Activated CD4-positive, alpha-beta memory T cell treated with anti-CD3 and anti-CD28 coated beads for 36 hours (primary cell): ENCODE data around the gene LRMDA. TPM values are rescaled to one million over a fixed set of nuclear protein-coding genes. Genes with fewer than 3 reads are reported as not detected.

Experiments used
- CTCF ChIA-PET: fragments of 350-600 bp; sonication (Branson Sonifier 250); formaldehyde crosslinking; loops from one replicate; lab custom pipeline; 2021; ENCODE audit warnings: antibody characterized with exemption, inconsistent platforms; lab: Charles Lee
- POLR2A ChIA-PET: fragments of 350-600 bp; sonication (Branson Sonifier 250); formaldehyde crosslinking; loops from one replicate; lab custom pipeline; 2021; ENCODE audit warnings: antibody characterized with exemption; lab: Charles Lee
- DNase-seq: peaks from one replicate; pipeline ENCODE4 v3.0.0-alpha.2; 2020
- H3K27ac Mint-ChIP-seq: one replicate; pipeline ENCODE4 v1.8.0; 2021; ENCODE audit warnings: mixed read lengths
- H3K27me3 Mint-ChIP-seq: one replicate; pipeline ENCODE4 v1.8.0; 2021; ENCODE audit warnings: mixed read lengths
- H3K36me3 Mint-ChIP-seq: one replicate; pipeline ENCODE4 v1.8.0; 2021; ENCODE audit warnings: mixed read lengths
- H3K4me1 Mint-ChIP-seq: one replicate; pipeline ENCODE4 v1.8.0; 2021; ENCODE audit warnings: low read depth, mixed read lengths
- H3K4me3 Mint-ChIP-seq: one replicate; pipeline ENCODE4 v1.8.0; 2021; ENCODE audit warnings: mild to moderate bottlenecking, mixed read lengths
- H3K9me3 Mint-ChIP-seq: one replicate; pipeline ENCODE4 v1.8.0; 2021; ENCODE audit warnings: mixed read lengths
- intact Hi-C: fragments of 100-400 bp; cut with micrococcal nuclease; formaldehyde crosslinking; loops from one replicate; pipeline ENCODE4 v1.15.1; 2023
- total RNA-seq, 2 experiments: library from RNA; stranded (reverse); gene quantifications; one replicate each; pipeline ENCODE4 v1.2.3, GENCODE V29; 2021

LRMDA gene
- total RNA-seq, 2 experiments from 2014 or later = not detected

- intact Hi-C loops = no loop called here
- ChIA-PET CTCF (no interaction called here), POLR2A (no interaction called here)
- Mint-ChIP-seq H3K9me3 (no peaks in the 10 kb centered on the region), H3K27ac (no peak overlapping the region), H3K27me3 (peaks cover 15% of the 10 kb centered on the region), H3K36me3 (no peaks in the 10 kb centered on the region), H3K4me3 (no peak overlapping the region), H3K4me1 (no peaks in the 10 kb centered on the region)
- no peak for DNase-seq
Observed at GRCh38 chr10:75708060-75708459, 276.6 kb downstream of the LRMDA start.

GRCh38 chr10:75709245-75709644, 277.8 kb downstream of the LRMDA start:
- H3K27me3 Mint-ChIP-seq = peaks cover 20% of the 10 kb centered on the region
- no peak overlapping the region for H3K27ac Mint-ChIP-seq
- no peak for DNase-seq
- CTCF ChIA-PET = no interaction called here
- H3K4me1 Mint-ChIP-seq = no peaks in the 10 kb centered on the region
- H3K36me3 Mint-ChIP-seq = no peaks in the 10 kb centered on the region
- no peaks in the 10 kb centered on the region for H3K9me3 Mint-ChIP-seq
- POLR2A ChIA-PET = no interaction called here
- no peak overlapping the region for H3K4me3 Mint-ChIP-seq
- intact Hi-C loops = no loop called here

DNA sequence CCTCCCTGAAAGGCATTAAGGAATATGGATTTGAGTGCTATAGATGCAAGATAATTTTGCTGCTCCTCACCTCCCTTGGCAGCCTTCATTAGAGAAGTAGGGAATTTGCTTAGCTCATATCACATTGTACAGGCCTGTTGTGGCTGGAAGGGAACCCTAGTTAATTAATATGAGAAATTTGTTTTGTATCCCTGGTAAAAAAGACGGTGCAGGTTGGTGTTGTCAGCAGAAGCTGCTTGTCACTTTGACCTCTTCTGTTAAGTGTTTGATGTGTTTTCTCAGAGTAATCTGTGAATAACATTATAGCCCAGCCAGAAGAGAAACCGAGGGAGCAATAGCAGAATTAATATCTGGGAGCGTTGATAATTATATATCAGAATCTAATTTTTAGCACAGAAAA, 278.4 kb downstream of the LRMDA start:
- intact Hi-C loops = no loop called here
- POLR2A ChIA-PET = no interaction called here
- H3K27ac Mint-ChIP-seq = no peak overlapping the region

GRCh38 chr10:75712242-75712880, 280.9 kb downstream of the LRMDA start:
- no peak overlapping the region for H3K27ac Mint-ChIP-seq
- no peaks in the 10 kb centered on the region for H3K9me3 Mint-ChIP-seq
- no peak for DNase-seq
- no peaks in the 10 kb centered on the region for H3K36me3 Mint-ChIP-seq
- H3K27me3 Mint-ChIP-seq = peaks cover 20% of the 10 kb centered on the region
- CTCF ChIA-PET = no interaction called here
- POLR2A ChIA-PET = no interaction called here
- H3K4me3 Mint-ChIP-seq = no peak overlapping the region
- H3K4me1 Mint-ChIP-seq = no peaks in the 10 kb centered on the region
- intact Hi-C loops = no loop called here

More for the DNA sequence above, 278.4 kb downstream of the LRMDA start:
- CTCF ChIA-PET = no interaction called here
- Mint-ChIP-seq H3K4me1 (no peaks in the 10 kb centered on the region), H3K4me3 (no peak overlapping the region), H3K27me3 (peaks cover 21% of the 10 kb centered on the region), H3K36me3 (no peaks in the 10 kb centered on the region), H3K9me3 (no peaks in the 10 kb centered on the region)
- no peak for DNase-seq

DNA sequence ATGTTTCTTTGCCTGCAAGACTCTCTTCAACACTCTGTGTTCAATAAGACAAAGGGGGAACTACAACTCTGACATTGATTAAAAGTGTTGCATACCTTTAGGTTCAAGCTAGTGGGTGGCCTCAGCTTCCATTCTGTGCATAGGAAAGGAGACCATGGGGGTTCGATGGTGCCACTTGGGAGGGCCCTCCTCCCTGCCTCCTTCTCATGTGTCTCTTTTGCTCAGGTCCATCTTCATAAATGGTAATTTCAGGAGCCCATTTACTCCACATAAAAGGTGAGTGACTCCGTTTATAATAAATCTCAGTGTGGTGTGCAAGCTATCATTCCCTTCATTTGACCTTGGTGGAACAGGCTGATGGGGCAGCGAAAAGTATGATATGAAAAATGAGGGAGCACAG, 285.1 kb downstream of the LRMDA start:
- ChIA-PET CTCF (no interaction called here), POLR2A (no interaction called here)
- DNase-seq = no peak
- H3K9me3 Mint-ChIP-seq = no peaks in the 10 kb centered on the region
- H3K27ac Mint-ChIP-seq = no peak overlapping the region
- H3K4me1 Mint-ChIP-seq = no peaks in the 10 kb centered on the region
- H3K4me3 Mint-ChIP-seq = no peak overlapping the region
- peaks cover 14% of the 10 kb centered on the region for H3K27me3 Mint-ChIP-seq
- intact Hi-C loops = no loop called here
- H3K36me3 Mint-ChIP-seq = no peaks in the 10 kb centered on the region

GRCh38 chr10:75717126-75717916, 285.9 kb downstream of the LRMDA start:
- POLR2A ChIA-PET = no interaction called here
- no peak overlapping the region for H3K27ac Mint-ChIP-seq
- H3K27me3 Mint-ChIP-seq = peaks cover 14% of the 10 kb centered on the region
- no peaks in the 10 kb centered on the region for H3K36me3 Mint-ChIP-seq
- DNase-seq = no peak
- H3K9me3 Mint-ChIP-seq = no peaks in the 10 kb centered on the region
- intact Hi-C loops = no loop called here
- H3K4me1 Mint-ChIP-seq = no peaks in the 10 kb centered on the region
- CTCF ChIA-PET = no interaction called here
- no peak overlapping the region for H3K4me3 Mint-ChIP-seq

DNA sequence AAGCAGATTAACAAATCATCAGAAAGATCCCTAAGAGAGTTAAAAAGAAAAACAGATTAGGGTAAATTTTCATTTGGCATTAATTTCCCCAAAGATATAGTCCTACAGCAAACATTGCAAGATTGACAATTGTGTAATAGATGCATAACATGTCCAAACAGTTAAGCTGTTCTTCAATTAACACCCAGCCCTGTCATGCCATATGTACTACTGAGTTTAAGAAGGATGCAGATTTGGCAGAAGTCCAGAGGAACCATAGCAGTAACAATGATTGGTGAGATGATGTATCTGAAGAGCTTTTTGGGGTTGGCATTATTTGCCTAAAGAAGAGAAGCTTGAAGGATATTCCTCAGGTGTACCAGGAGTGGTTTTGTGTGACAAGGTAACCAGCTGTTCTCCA, 287.6 kb downstream of the LRMDA start:
- Mint-ChIP-seq H3K27me3 (peaks cover 5% of the 10 kb centered on the region), H3K27ac (no peak overlapping the region), H3K4me3 (no peak overlapping the region), H3K9me3 (no peaks in the 10 kb centered on the region), H3K36me3 (no peaks in the 10 kb centered on the region), H3K4me1 (no peaks in the 10 kb centered on the region)
- DNase-seq = no peak
- CTCF ChIA-PET = no interaction called here
- intact Hi-C loops = no loop called here
- POLR2A ChIA-PET = no interaction called here

- ChIA-PET CTCF (no interaction called here), POLR2A (no interaction called here)
- intact Hi-C loops = no loop called here
- Mint-ChIP-seq H3K4me1 (no peaks in the 10 kb centered on the region), H3K4me3 (no peak overlapping the region), H3K36me3 (no peaks in the 10 kb centered on the region), H3K27me3 (peaks cover 2% of the 10 kb centered on the region), H3K9me3 (no peaks in the 10 kb centered on the region), H3K27ac (no peak overlapping the region)
- DNase-seq = no peak
Observed at GRCh38 chr10:75720157-75720556, 288.7 kb downstream of the LRMDA start.

GRCh38 chr10:75722020-75722419, 290.6 kb downstream of the LRMDA start:
- POLR2A ChIA-PET = no interaction called here
- H3K4me3 Mint-ChIP-seq = no peak overlapping the region
- intact Hi-C loops = no loop called here
- no peaks in the 10 kb centered on the region for H3K36me3 Mint-ChIP-seq
- H3K27ac Mint-ChIP-seq = no peak overlapping the region
- no peaks in the 10 kb centered on the region for H3K9me3 Mint-ChIP-seq
- peaks cover 3% of the 10 kb centered on the region for H3K27me3 Mint-ChIP-seq
- DNase-seq = no peak
- no peaks in the 10 kb centered on the region for H3K4me1 Mint-ChIP-seq
- CTCF ChIA-PET = no interaction called here

GRCh38 chr10:75722609-75723008, 291.2 kb downstream of the LRMDA start:
- no peak for DNase-seq
- H3K9me3 Mint-ChIP-seq = no peaks in the 10 kb centered on the region
- no peak overlapping the region for H3K4me3 Mint-ChIP-seq
- H3K4me1 Mint-ChIP-seq = no peaks in the 10 kb centered on the region
- H3K27me3 Mint-ChIP-seq = peaks cover 3% of the 10 kb centered on the region
- ChIA-PET CTCF (no interaction called here), POLR2A (no interaction called here)
- H3K36me3 Mint-ChIP-seq = no peaks in the 10 kb centered on the region
- no peak overlapping the region for H3K27ac Mint-ChIP-seq
- intact Hi-C loops = no loop called here

GRCh38 chr10:75723319-75723980, 292.0 kb downstream of the LRMDA start:
- intact Hi-C loops = no loop called here
- DNase-seq = no peak
- Mint-ChIP-seq H3K27me3 (peaks cover 3% of the 10 kb centered on the region), H3K4me3 (no peak overlapping the region), H3K4me1 (no peaks in the 10 kb centered on the region), H3K9me3 (no peaks in the 10 kb centered on the region), H3K27ac (no peak overlapping the region), H3K36me3 (no peaks in the 10 kb centered on the region)
- CTCF ChIA-PET = no interaction called here
- POLR2A ChIA-PET = no interaction called here

DNA sequence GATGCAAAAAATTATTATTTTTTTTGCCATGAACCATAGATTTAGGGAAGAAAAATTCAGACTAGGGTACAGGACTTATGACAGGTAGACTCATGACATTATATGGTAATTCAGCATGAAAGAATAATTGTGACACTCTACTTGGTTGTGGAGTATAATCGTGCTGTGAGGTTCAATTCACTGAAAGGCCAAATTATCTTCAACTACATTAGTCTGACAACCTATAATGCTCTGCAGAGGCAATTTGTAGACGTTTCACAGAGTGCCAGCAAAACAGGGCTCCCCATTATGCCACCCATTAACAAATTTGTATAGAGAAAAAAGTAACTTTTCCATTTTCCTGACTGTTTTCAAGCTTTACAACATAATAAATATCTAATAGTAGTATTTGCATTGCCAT, 292.6 kb downstream of the LRMDA start:
- H3K4me3 Mint-ChIP-seq = no peak overlapping the region
- ChIA-PET CTCF (no interaction called here), POLR2A (no interaction called here)
- intact Hi-C loops = no loop called here
- no peak for DNase-seq
- no peaks in the 10 kb centered on the region for H3K9me3 Mint-ChIP-seq
- H3K4me1 Mint-ChIP-seq = no peaks in the 10 kb centered on the region
- H3K27me3 Mint-ChIP-seq = peaks cover 3% of the 10 kb centered on the region
- no peaks in the 10 kb centered on the region for H3K36me3 Mint-ChIP-seq
- H3K27ac Mint-ChIP-seq = no peak overlapping the region
